Neural progenitor cell (in vitro differentiated cells): Measurements from ENCODE around the gene REL. TPM values are rescaled to one million over a fixed set of nuclear protein-coding genes. Genes with fewer than 3 reads are reported as not detected.

Experiments used
- DNase-seq: peaks from one replicate; pipeline ENCODE4 v3.0.0-alpha.2; 2016; ENCODE audit warnings: low spot score
- H2AFZ ChIP-seq: fragments of 200-600 bp; sonication (generic); replicated peaks from 2 replicates; pipeline ENCODE4 v1.6.1; 2016; ENCODE audit warnings: antibody characterized with exemption
- H3F3A ChIP-seq: fragments of 200-600 bp; sonication (generic); 2 replicates; pipeline ENCODE4 v1.6.1; 2016; ENCODE audit warnings: antibody characterized with exemption, low read depth
- H3K27ac ChIP-seq: fragments of 200-600 bp; sonication (generic); 2 replicates; pipeline ENCODE4 v1.5.1; 2016; ENCODE audit warnings: mild to moderate bottlenecking
- H3K27me3 ChIP-seq: fragments of 200-600 bp; sonication (generic); 2 replicates; pipeline ENCODE4 v1.6.1; 2016; ENCODE audit warnings: mild to moderate bottlenecking, moderate library complexity
- H3K36me3 ChIP-seq: fragments of 200-600 bp; sonication (generic); 2 replicates; pipeline ENCODE4 v1.5.1; 2016
- H3K4me1 ChIP-seq: fragments of 200-600 bp; sonication (generic); 2 replicates; pipeline ENCODE4 v1.6.1; 2016; ENCODE audit warnings: mixed run types
- H3K4me2 ChIP-seq: fragments of 200-600 bp; sonication (generic); 2 replicates; pipeline ENCODE4 v1.6.1; 2016
- H3K4me3 ChIP-seq: fragments of 200-600 bp; sonication (generic); 2 replicates; pipeline ENCODE4 v1.5.1; 2016
- H3K79me2 ChIP-seq: fragments of 200-600 bp; sonication (generic); 2 replicates; pipeline ENCODE4 v1.6.1; 2016; ENCODE audit warnings: low read depth
- H3K9ac ChIP-seq: fragments of 200-600 bp; sonication (generic); 2 replicates; pipeline ENCODE4 v1.6.1; 2016
- H3K9me3 ChIP-seq: fragments of 200-600 bp; sonication (generic); 2 replicates; pipeline ENCODE4 v1.5.1; 2016; ENCODE audit warnings: low read depth
- H4K20me1 ChIP-seq: fragments of 200-600 bp; sonication (generic); 2 replicates; pipeline ENCODE4 v1.6.1; 2016; ENCODE audit warnings: low read depth
- H3K27ac Mint-ChIP-seq: 3 replicates; pipeline ENCODE4 v1.8.0; 2021; ENCODE audit warnings: mixed read lengths
- H3K27me3 Mint-ChIP-seq: 2 replicates; pipeline ENCODE4 v1.8.0; 2022; ENCODE audit warnings: low read depth, mild to moderate bottlenecking, inconsistent platforms, moderate library complexity, mixed read lengths; ENCODE audit not compliant: insufficient read depth
- H3K36me3 Mint-ChIP-seq: 3 replicates; pipeline ENCODE4 v1.8.0; 2021; ENCODE audit warnings: mixed read lengths
- H3K4me1 Mint-ChIP-seq: 3 replicates; pipeline ENCODE4 v1.8.0; 2021; ENCODE audit warnings: mixed read lengths
- H3K4me3 Mint-ChIP-seq: 3 replicates; pipeline ENCODE4 v1.8.0; 2021; ENCODE audit warnings: mild to moderate bottlenecking, moderate library complexity, mixed read lengths
- H3K9me3 Mint-ChIP-seq: 3 replicates; pipeline ENCODE4 v1.8.0; 2020; ENCODE audit warnings: mixed read lengths
- CTCF ChIP-seq: fragments of 200-600 bp; sonication (generic); IDR thresholded peaks from 2 replicates; pipeline ENCODE4 v1.5.1; 2017; ENCODE audit warnings: antibody characterized with exemption, mild to moderate bottlenecking
- EZH2 ChIP-seq: fragments of 200-600 bp; sonication (generic); IDR thresholded peaks from 2 replicates; pipeline ENCODE4 v1.6.1; 2017; ENCODE audit warnings: antibody characterized with exemption, mild to moderate bottlenecking, moderate library complexity
- EZH2phosphoT487 ChIP-seq: fragments of 200-600 bp; sonication (generic); IDR thresholded peaks from 2 replicates; pipeline ENCODE4 v1.6.1; 2017; ENCODE audit warnings: antibody characterized with exemption
- total RNA-seq: library from RNA; depleted of rRNA; stranded (reverse); fragments of >200 nt; gene quantifications from 2 replicates; pipeline ENCODE4 v1.2.3, GENCODE V29; 2015; ENCODE audit warnings: low replicate concordance

Gene REL
- total RNA-seq = 7.1 and 12.0 TPM in 2 replicates

GRCh38 chr2:60881047-60881932, at the start of gene REL:
REL (plus strand) TSS chr2:60881574; CDS start chr2:60881841, 267 bp downstream.
- H3K27ac ChIP-seq = peak within 1 kb of the TSS; percentile 87
- Mint-ChIP-seq H3K9me3 (no peaks in the 10 kb centered on the region), H3K36me3 (no peaks in the 10 kb centered on the region), H3K27me3 (no peaks in the 10 kb centered on the region), H3K4me3 (peak within 1 kb of the TSS; percentile 96), H3K27ac (peak within 1 kb of the TSS; percentile 93), H3K4me1 (peaks cover 23% of the 10 kb centered on the region)
- no peaks in the 10 kb centered on the region for H3K9me3 ChIP-seq
- H3K4me3 ChIP-seq = peak within 1 kb of the TSS; percentile 78
- peaks cover 16% of the 10 kb centered on the region for H4K20me1 ChIP-seq
- peaks cover 15% of the 10 kb centered on the region for H3K27me3 ChIP-seq
- H2AFZ ChIP-seq = peak within 1 kb of the TSS; percentile 90
- no peaks in the 10 kb centered on the region for H3K36me3 ChIP-seq
- peak within 1 kb of the TSS; percentile 15 for H3K9ac ChIP-seq
- DNase-seq = peak; percentile 97
- H3K79me2 ChIP-seq = peaks cover 34% of the 10 kb centered on the region
- peaks cover 26% of the 10 kb centered on the region for H3F3A ChIP-seq
- TF ChIP-seq EZH2 (peak; percentile 28), EZH2phosphoT487 (no peak), CTCF (peak; percentile 33)
- H3K4me1 ChIP-seq = peaks cover 13% of the 10 kb centered on the region
- H3K4me2 ChIP-seq = peak within 1 kb of the TSS; percentile 90

GRCh38 chr2:60831921-60832320, 49.5 kb upstream of the REL start:
- TF ChIP-seq EZH2phosphoT487 = no peak
- H3K9me3 Mint-ChIP-seq = no peaks in the 10 kb centered on the region
- H3K4me2 ChIP-seq = no peak overlapping the region

GRCh38 chr2:60832621-60833020, 48.8 kb upstream of the REL start:
- no peak overlapping the region for H3K4me3 Mint-ChIP-seq
- TF ChIP-seq EZH2 (no peak), EZH2phosphoT487 (no peak), CTCF (no peak)
- Histone ChIP-seq H3K27me3 (peaks cover 26% of the 10 kb centered on the region), H3K4me3 (no peak overlapping the region), H3K79me2 (no peaks in the 10 kb centered on the region), H3K9ac (no peak overlapping the region), H3K4me2 (no peak overlapping the region), H2AFZ (no peak overlapping the region), H3K27ac (no peak overlapping the region), H3K4me1 (no peaks in the 10 kb centered on the region), H4K20me1 (no peaks in the 10 kb centered on the region), H3K36me3 (no peaks in the 10 kb centered on the region), H3F3A (no peaks in the 10 kb centered on the region), H3K9me3 (no peaks in the 10 kb centered on the region)
- H3K36me3 Mint-ChIP-seq = no peaks in the 10 kb centered on the region
- DNase-seq = no peak
- H3K27me3 Mint-ChIP-seq = peaks cover 2% of the 10 kb centered on the region
- no peaks in the 10 kb centered on the region for H3K4me1 Mint-ChIP-seq
- no peak overlapping the region for H3K27ac Mint-ChIP-seq
- no peaks in the 10 kb centered on the region for H3K9me3 Mint-ChIP-seq

More at GRCh38 chr2:60831921-60832320, 49.5 kb upstream of the REL start:
- H3K27me3 ChIP-seq = peaks cover 19% of the 10 kb centered on the region
- no peak overlapping the region for H2AFZ ChIP-seq
- no peak overlapping the region for H3K27ac ChIP-seq
- no peaks in the 10 kb centered on the region for H3K36me3 ChIP-seq
- H3F3A ChIP-seq = no peaks in the 10 kb centered on the region
- no peaks in the 10 kb centered on the region for H4K20me1 ChIP-seq
- H3K4me1 ChIP-seq = no peaks in the 10 kb centered on the region
- no peaks in the 10 kb centered on the region for H3K79me2 ChIP-seq
- no peak overlapping the region for H3K4me3 Mint-ChIP-seq
- H3K4me1 Mint-ChIP-seq = no peaks in the 10 kb centered on the region
- H3K4me3 ChIP-seq = no peak overlapping the region
- no peak overlapping the region for H3K9ac ChIP-seq
- no peaks in the 10 kb centered on the region for H3K9me3 ChIP-seq
- DNase-seq = no peak
- no peaks in the 10 kb centered on the region for H3K36me3 Mint-ChIP-seq
- peaks cover 2% of the 10 kb centered on the region for H3K27me3 Mint-ChIP-seq
- H3K27ac Mint-ChIP-seq = no peak overlapping the region

- no peaks in the 10 kb centered on the region for H3F3A ChIP-seq
- H3K4me1 Mint-ChIP-seq = peaks cover 3% of the 10 kb centered on the region
- H3K27me3 Mint-ChIP-seq = peaks cover 2% of the 10 kb centered on the region
- no peaks in the 10 kb centered on the region for H3K9me3 ChIP-seq
- no peak overlapping the region for H3K27ac ChIP-seq
- DNase-seq = peak; percentile 38
- H3K27me3 ChIP-seq = peaks cover 42% of the 10 kb centered on the region
- H3K79me2 ChIP-seq = no peaks in the 10 kb centered on the region
- no peak overlapping the region for H3K4me2 ChIP-seq
- H3K36me3 ChIP-seq = no peaks in the 10 kb centered on the region
- H4K20me1 ChIP-seq = no peaks in the 10 kb centered on the region
- no peak overlapping the region for H3K4me3 Mint-ChIP-seq
- H2AFZ ChIP-seq = peak overlapping the region; percentile 89
- peaks cover 2% of the 10 kb centered on the region for H3K4me1 ChIP-seq
- no peak overlapping the region for H3K4me3 ChIP-seq
- H3K9me3 Mint-ChIP-seq = no peaks in the 10 kb centered on the region
- no peak for TF ChIP-seq EZH2phosphoT487
- TF ChIP-seq CTCF = no peak
- TF ChIP-seq EZH2 = no peak
- no peak overlapping the region for H3K27ac Mint-ChIP-seq
- H3K9ac ChIP-seq = no peak overlapping the region
- H3K36me3 Mint-ChIP-seq = no peaks in the 10 kb centered on the region
Measured at GRCh38 chr2:60834270-60834717, 47.1 kb upstream of the REL start.
